IMR-90 (cell line): ENCODE results near the gene MIA2. TPM values are rescaled to one million over a fixed set of nuclear protein-coding genes. Genes with fewer than 3 reads are reported as not detected.
"Not testable (repeated sequence)": the region's sequence is repeated elsewhere in the genome, so short reads cannot be mapped to it uniquely, and the experiment has no call there.

Source experiments
- ATAC-seq: fragments of 200-7000 bp; cut with Tn5 transposase; 2 replicates; pipeline ENCODE4 v1.9.1; 2020; ENCODE audit warnings: low read depth, mild to moderate bottlenecking, moderate library complexity
- BruUV-seq: library from RNA; stranded (reverse); fragments of 400-500 nt; replicated peaks from 2 replicates; lab custom pipeline; 2021; lab: Mats Ljungman, UMichigan
- CTCF ChIA-PET: fragments of 300-600 bp; formaldehyde crosslinking; extraction: SDS; loops from one replicate; lab custom pipeline; 2021; ENCODE audit warnings: antibody characterized with exemption; lab: Yijun Ruan, JAX
- POLR2A ChIA-PET: fragments of 300-600 bp; sonication (Branson Sonifier 250); formaldehyde crosslinking; loops from one replicate; lab custom pipeline; 2022; ENCODE audit warnings: antibody characterized with exemption; ENCODE audit not compliant: unreplicated experiment; lab: Charles Lee
- DNase-seq: peaks from one replicate; pipeline ENCODE4 v3.0.0; 2013
- H2AFZ ChIP-seq: replicated peaks from 2 replicates; pipeline ENCODE3; 2013; ENCODE audit warnings: low read length, mild to moderate bottlenecking; ENCODE audit not compliant: poor library complexity
- H2AK5ac ChIP-seq: 2 replicates; pipeline ENCODE4 v1.6.1; 2013; ENCODE audit warnings: low read depth, low read length, inconsistent platforms
- H2AK9ac ChIP-seq: replicated peaks from 2 replicates; pipeline ENCODE3; 2013; ENCODE audit warnings: mild to moderate bottlenecking, low read depth, low read length, moderate library complexity; ENCODE audit not compliant: poor library complexity
- H2BK120ac ChIP-seq: 2 replicates; pipeline ENCODE4 v1.6.1; 2013; ENCODE audit warnings: low read depth, low read length, inconsistent platforms
- H2BK15ac ChIP-seq: 3 replicates; pipeline ENCODE4 v1.6.1; 2013; ENCODE audit warnings: low read depth, low read length, inconsistent platforms
- H2BK20ac ChIP-seq: 2 replicates; pipeline ENCODE4 v1.6.1; 2013; ENCODE audit warnings: low read depth, mild to moderate bottlenecking, inconsistent platforms, low read length, moderate library complexity
- H2BK5ac ChIP-seq: 2 replicates; pipeline ENCODE4 v1.6.1; 2013; ENCODE audit warnings: mild to moderate bottlenecking, low read depth, low read length, inconsistent platforms; ENCODE audit not compliant: poor library complexity, severe bottlenecking
- H3K14ac ChIP-seq: replicated peaks from 2 replicates; pipeline ENCODE4 v1.6.1; 2013; ENCODE audit warnings: low read depth, low read length, inconsistent platforms
- H3K18ac ChIP-seq: 2 replicates; pipeline ENCODE4 v1.6.1; 2013; ENCODE audit warnings: low read depth, low read length, control low read depth
- H3K23ac ChIP-seq: 2 replicates; pipeline ENCODE4 v1.6.1; 2013; ENCODE audit warnings: low read depth, low read length, inconsistent platforms
- H3K27ac ChIP-seq: 2 replicates; pipeline ENCODE4 v1.5.1; 2013; ENCODE audit warnings: mild to moderate bottlenecking, control low read depth, low read length; ENCODE audit not compliant: insufficient read depth
- H3K27me3 ChIP-seq: 2 replicates; pipeline ENCODE4 v1.6.1; 2013; ENCODE audit warnings: low read length; ENCODE audit not compliant: control insufficient read depth, insufficient read depth
- H3K36me3 ChIP-seq: 2 replicates; pipeline ENCODE4 v1.6.1; 2013; ENCODE audit warnings: low read length, mixed read lengths; ENCODE audit not compliant: control insufficient read depth, insufficient read depth
- H3K4ac ChIP-seq: 2 replicates; pipeline ENCODE4 v1.6.1; 2013; ENCODE audit warnings: low read depth, low read length, inconsistent platforms
- H3K4me1 ChIP-seq: 2 replicates; pipeline ENCODE4 v1.6.1; 2013; ENCODE audit warnings: low read length, mixed read lengths; ENCODE audit not compliant: control insufficient read depth, insufficient read depth
- H3K4me2 ChIP-seq: 2 replicates; pipeline ENCODE4 v1.6.1; 2013; ENCODE audit warnings: low read depth, mild to moderate bottlenecking, control low read depth, low read length, moderate library complexity
- H3K4me3 ChIP-seq: 2 replicates; pipeline ENCODE4 v1.5.1; 2013; ENCODE audit warnings: low read depth, mild to moderate bottlenecking, control low read depth, low read length, moderate library complexity; ENCODE audit not compliant: insufficient read depth
- H3K56ac ChIP-seq: 2 replicates; pipeline ENCODE4 v1.6.1; 2013; ENCODE audit warnings: low read length, inconsistent platforms; ENCODE audit not compliant: insufficient read depth; ENCODE audit errors: extremely low read depth
- H3K79me1 ChIP-seq, 2 experiments: 2 replicates each; pipeline ENCODE4 v1.6.1; 2013; ENCODE audit warnings: low read length in 2 of 2, inconsistent platforms in 1 of 2, low read depth in 1 of 2
- H3K9ac ChIP-seq: 2 replicates; pipeline ENCODE4 v1.6.1; 2013; ENCODE audit warnings: low read depth, low read length, control low read depth
- H3K9me1 ChIP-seq: 2 replicates; pipeline ENCODE4 v1.6.1; 2013; ENCODE audit warnings: low read length, inconsistent platforms; ENCODE audit not compliant: insufficient read depth
- H3K9me3 ChIP-seq: 2 replicates; pipeline ENCODE4 v1.6.1; 2013; ENCODE audit warnings: low read length; ENCODE audit not compliant: control insufficient read depth, insufficient read depth
- H4K20me1 ChIP-seq: 2 replicates; pipeline ENCODE4 v1.6.1; 2013; ENCODE audit warnings: low read length, inconsistent platforms; ENCODE audit not compliant: insufficient read depth
- H4K5ac ChIP-seq: 2 replicates; pipeline ENCODE4 v1.6.1; 2013; ENCODE audit warnings: mild to moderate bottlenecking, low read depth, low read length, control low read depth
- H4K8ac ChIP-seq, 2 experiments: 2 replicates each; pipeline ENCODE4 v1.6.1; 2013; ENCODE audit warnings: low read depth in 2 of 2, low read length in 2 of 2, control low read depth in 1 of 2, inconsistent platforms in 1 of 2
- H4K91ac ChIP-seq: 2 replicates; pipeline ENCODE4 v1.6.1; 2013; ENCODE audit warnings: low read depth, low read length, inconsistent platforms; ENCODE audit not compliant: insufficient read depth
- dilution Hi-C: fragments of 300-500 bp; cut with HindIII; formaldehyde crosslinking; loops from one replicate; pipeline ENCODE4 v1.14.3; 2018; ENCODE audit warnings: low sequenced_read_pairs; ENCODE audit not compliant: unreplicated experiment
- in situ Hi-C: fragments of 300-500 bp; cut with MboI; formaldehyde crosslinking; loops from 3 replicates; pipeline ENCODE4 v1.14.3; 2019; ENCODE audit warnings: low sequenced_read_pairs, inconsistent platforms, mixed read lengths
- intact Hi-C: fragments of 100-400 bp; cut with micrococcal nuclease; formaldehyde crosslinking; loops from 2 replicates; pipeline ENCODE4 v1.10.0; 2022
- polyA plus RNA-seq, 3 experiments: library from polyadenylated mRNA; depleted of rRNA; stranded (reverse); fragments of >200 nt; gene quantifications; 2 replicates each; pipeline ENCODE4 v1.2.3, GENCODE V29; 2012; ENCODE audit warnings: low replicate concordance in 1 of 3
- total RNA-seq: library from RNA; depleted of rRNA; stranded (reverse); fragments of >200 nt; gene quantifications from 2 replicates; pipeline ENCODE4 v1.2.3, GENCODE V29; 2012

Gene MIA2
- total and polyA plus RNA-seq, 2 of the 4 experiments (the other 2 are of a cell fraction), result 3.9 to 6.8 TPM

DNA sequence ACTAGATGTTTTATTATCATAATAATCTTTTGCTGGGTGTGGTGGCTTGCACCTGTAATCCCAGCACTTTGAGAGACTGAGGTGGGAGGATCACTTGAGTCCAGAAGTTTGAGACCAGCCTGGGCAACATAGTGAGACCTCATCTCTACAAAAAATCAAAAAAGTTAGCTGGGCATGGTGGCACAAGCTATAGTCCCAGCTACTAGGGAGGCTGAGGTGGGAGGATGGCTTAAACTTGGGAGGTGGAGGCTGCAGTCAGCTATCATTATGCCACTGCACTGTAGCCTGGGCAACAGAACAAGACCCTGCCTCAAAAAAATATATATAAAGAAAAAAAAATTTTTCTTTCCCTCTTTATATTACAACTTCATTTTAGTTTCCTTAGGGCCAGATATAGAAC is 1.8 kb downstream of the MIA2 start:
- H3K27ac ChIP-seq, in situ Hi-C loops, H3K9me1 ChIP-seq, H3K23ac ChIP-seq, H3K4me3 ChIP-seq, H3K56ac ChIP-seq, H3K36me3 ChIP-seq, H4K8ac ChIP-seq, H2BK15ac ChIP-seq, H3K9ac ChIP-seq, H3K4ac ChIP-seq, H4K5ac ChIP-seq, H2BK20ac ChIP-seq, H3K4me1 ChIP-seq, H2BK5ac ChIP-seq, BruUV-seq, H3K9me3 ChIP-seq, H3K27me3 ChIP-seq, H2AFZ ChIP-seq, H3K79me1 ChIP-seq, DNase-seq, intact Hi-C loops, H3K18ac ChIP-seq, H4K91ac ChIP-seq, H4K20me1 ChIP-seq, dilution Hi-C loops, H3K14ac ChIP-seq, POLR2A ChIA-PET, H3K4me2 ChIP-seq, H2AK5ac ChIP-seq, H2AK9ac ChIP-seq, H2BK120ac ChIP-seq, ATAC-seq: not testable (repeated sequence)
- CTCF ChIA-PET, result interaction anchor here (0.7 kb wide), 1 partner anchor 133 kb away, joined by 3 read pairs; no protein-coding TSS in a partner anchor
